Stimulated activated CD4-positive, alpha-beta T cell treated with anti-CD3 and anti-CD28 coated beads, Interleukin-15, amount 100 ng/mL, for 24 hours (primary cell): ENCODE data around the gene CCSAP.
"Not testable (repeated sequence)": the region's sequence is repeated elsewhere in the genome, so short reads cannot be mapped to it uniquely, and the experiment has no call there.

Experiments
- DNase-seq: peaks from one replicate; pipeline ENCODE4 v3.0.0-alpha.2; 2020

The CCSAP gene, protein sequence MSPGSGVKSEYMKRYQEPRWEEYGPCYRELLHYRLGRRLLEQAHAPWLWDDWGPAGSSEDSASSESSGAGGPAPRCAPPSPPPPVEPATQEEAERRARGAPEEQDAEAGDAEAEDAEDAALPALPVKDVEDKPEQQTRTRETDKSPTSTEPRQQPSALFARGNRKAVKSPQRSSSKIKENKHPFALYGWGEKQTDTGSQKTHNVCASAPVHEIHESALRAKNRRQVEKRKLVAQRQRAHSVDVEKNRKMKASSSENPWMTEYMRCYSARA

DNA sequence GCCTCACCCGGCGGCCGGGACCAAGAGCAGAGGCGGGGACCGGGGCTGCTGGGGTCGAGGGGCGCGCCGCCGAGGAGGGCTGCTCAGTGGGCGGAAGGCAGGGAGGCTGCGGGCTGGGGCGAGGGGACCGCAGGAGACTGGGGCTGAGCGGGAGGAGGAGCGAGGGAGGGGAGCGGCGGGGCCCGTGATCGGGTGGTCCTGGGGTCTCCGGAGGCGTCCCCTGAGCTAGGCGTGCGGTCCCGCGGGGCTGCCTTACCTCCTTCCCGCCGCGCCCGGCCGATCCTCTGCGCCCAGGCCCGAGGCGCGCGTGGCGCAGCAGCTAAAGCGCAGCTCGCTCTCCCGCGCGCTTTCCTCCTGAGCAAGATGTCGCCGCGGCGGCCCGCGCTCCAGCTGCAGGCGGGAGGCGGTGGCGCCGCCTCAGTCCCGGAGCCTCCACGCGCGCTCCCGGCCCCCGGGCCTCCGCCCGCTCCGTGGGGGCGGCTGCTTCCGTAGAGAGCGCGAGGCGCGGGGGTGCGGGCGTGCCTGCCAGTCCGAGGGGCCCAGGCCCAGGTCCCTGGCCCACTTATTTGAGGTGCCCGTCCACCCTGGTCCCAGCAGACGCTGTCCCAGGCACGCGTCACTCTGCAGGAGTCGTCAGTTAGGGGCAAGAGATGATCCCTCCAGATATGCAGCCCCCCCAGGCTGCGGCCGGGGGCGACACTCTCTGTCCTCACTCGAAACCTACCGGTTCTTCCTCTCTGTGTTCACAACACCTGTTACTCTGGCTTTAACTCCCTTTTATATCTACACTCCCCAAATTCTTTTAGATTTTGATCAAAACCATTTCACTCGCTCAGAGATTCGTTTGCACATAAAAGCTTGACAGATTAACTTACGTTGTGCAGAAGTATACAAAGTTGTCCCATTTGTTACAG, at the start of gene CCSAP:
Gene CCSAP (minus strand): TSS at position 392 of the 914 bp plus-strand sequence. CDS start 582 bp downstream, outside the sequence.
- peak; percentile 60 for DNase-seq

DNA sequence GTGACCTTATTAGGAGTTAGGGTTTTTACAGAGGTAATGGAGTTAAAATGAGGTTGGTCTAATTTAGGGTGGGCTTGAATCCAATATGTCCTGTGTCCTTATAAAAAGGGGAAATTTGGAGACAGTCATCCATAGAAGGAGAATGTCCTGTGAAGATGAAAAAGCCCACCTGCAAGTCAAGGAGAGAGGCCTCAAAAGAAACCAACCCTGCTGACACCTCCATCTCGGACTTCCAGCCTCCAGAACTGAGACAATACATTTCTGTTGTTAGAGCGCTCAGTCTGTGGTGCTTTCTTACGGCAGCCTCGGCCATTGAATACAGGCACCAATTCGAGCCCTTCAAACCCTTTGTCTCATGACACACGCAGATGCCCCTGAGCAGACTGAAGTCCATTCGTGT, 47.3 kb upstream of the CCSAP start:
- no peak for DNase-seq

DNA sequence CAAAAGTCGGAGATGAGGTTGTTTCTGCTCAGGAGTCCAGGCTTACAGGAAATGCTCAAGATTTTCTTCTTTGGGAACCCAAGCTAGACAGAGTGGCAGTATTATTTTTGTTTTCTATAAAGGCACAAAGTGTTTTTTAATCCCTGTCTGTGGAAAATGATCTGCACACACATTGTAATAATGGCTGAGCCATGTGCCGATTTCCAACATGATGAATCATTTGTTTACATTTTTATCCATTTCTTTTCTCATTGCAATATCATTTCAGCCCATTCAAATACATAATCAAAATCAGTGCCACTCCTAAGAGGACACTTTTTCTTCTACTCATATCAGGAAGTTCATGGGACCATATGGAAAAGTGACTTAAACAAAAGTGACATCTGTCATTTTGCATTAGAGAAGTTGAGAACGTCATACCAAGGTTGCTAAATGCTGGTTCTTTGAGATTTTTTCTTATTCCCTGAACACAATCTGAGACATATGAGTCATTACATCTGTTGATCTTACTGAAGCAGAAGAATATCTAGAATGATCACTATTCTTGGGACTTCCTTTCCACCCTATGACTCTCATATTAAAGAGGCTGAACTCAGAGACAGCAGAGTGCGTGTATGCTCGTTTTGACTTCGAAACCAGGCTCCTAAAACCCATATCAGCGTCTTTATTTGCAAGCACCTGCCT, 46.2 kb upstream of the CCSAP start:
- DNase-seq, result no peak

DNA sequence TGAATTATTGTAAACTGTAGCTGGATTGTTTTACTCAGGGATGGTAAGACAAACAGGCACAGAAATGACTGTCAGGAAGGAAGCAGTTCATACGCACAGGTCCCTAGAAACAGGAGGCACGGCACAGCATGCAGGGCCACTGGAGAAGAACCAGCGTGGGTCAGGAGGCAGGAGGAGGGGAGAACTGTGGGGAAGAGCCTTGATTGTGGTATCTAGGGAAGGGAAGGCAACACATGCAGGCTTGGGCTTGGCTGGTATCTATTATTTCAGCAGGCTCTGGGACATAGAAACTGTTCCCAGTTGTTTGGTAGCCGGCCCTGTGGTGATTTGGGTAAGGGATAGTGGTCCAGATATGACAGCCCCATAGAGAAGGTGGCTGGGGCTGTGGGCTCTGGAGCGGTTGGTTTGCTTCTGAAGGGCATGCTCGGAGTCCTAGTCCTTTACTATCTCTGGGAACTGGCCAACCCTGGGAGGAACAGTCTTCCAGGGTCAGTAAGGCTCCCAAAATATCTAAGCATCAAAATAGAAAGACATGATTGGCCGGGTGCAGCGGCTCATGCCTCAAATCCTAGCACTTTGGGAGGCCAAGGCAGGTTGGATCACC, 43.1 kb upstream of the CCSAP start:
- no peak for DNase-seq

DNA sequence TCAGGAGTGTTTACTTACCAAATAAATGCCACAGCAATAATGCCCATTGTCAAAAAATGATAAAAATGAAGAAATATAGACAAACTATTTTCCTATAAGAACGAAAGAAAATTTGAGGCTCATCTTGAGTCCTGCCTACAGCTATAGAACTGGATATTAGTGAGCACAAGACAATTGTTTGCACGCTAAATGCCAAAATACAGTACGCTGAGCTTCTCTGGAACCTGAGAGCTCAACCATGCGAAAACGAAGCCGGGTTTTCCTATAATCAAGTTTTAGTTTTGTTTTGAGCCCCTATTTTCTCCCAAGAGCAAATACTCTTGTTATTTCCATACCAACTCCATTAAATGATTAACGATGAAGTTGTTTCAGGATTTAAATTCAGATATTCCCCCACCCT, 42.0 kb upstream of the CCSAP start:
- no peak for DNase-seq

DNA sequence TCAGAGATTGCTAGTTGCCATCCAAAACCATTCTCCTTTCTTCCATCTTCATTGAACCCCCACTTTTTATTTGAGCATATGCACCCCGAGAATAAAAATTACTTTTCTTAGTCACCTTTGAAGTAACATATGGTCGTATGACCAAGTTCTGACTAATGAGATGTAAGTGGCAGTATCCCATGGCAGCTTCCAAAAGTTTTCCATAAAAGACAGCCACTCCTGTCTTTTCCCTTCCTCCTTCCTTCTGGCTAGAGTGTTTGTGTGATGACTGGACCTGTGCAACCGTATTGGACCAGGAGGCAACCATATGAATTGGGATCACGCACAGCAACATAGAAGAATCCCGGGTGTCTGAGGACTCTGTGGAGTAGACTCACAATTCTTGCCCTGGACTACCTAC, 41.1 kb upstream of the CCSAP start:
- no peak for DNase-seq

DNA sequence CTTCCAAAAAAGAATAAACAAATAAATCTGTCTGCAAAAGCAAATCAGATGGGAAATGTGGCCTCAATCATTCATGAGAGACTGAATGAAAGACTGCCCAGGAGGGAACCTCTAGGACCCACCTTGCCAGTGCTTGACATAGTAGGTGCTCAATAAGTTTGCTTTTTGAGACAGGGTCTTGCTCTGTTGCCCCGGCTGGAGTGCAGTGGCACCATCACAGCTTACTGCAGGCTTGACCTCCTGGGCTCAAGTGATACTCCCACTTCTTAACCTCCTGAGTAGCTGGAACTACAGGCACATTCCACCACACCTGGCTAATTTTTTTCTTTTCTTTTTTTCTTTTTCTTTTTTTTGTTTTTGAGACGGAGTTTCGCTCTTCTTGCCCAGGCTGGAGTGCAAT, 40.3 kb upstream of the CCSAP start:
- no peak for DNase-seq

DNA sequence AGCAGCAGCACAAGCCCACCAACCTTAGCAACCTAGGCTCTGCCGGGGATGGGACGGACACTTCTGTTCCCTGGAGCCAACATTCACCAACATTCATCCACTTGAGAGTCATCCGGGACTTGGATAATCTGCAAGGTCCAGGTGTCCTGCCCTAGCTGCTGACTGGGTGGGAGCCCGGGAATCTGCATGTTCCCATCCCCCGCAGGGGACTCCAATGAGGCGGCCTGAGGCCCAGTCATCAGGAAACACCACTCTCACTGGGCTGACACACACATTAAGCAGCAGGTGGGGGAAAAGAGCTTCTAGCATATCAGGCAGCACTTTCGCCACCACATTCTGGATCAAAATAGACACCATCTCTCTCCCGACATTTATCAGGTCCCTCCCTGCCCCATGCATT, 38.4 kb upstream of the CCSAP start:
- DNase-seq, result no peak

DNA sequence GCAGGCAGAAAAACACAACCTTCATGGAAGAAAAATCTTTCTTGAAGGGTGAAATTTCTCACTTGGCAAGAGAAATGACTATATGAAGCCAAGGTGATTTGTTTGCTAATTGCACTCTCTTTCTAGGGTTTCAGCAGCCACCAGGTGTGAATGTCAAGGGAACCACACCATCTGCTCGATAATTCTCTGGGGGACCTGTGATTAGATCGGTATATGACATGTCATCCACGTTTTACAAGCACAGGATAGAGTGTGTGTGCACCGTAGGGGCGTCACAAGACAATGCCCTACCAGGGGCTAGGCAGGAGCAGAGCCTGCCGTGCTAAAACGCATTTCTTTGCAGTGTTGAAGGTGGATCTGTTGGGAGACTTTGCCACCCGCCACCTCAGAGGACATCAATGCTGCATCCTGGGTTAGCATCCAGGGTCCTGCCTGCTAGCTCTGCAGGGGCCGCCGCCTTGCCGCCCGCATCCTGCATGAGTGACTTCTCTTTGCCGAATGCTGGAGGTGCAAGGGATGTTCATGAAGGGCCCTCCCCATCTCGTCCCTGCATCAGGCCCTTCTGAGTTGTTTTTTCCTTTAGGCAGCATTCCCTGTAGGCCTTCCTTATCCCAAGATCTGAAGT, 37.8 kb upstream of the CCSAP start:
- DNase-seq, result no peak

DNA sequence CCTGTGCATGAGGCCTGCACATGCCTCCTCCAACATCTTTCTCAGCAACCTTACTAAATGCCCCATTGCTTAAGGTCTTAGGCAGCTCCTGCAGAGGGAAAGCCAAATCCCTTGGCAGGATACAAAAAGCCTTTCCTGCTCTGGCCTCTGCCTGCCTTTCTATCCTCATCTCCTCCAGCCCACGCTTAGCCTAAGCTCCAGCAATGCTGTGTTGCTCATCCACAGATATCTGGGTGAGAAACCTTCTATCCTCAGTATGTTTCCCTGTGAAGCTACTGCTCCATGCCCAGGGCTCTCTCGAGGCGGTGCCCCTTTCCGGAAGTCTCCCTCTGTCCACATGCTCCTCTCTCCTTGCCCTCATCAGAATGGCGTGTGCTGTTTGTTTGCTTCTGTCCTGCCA, 37.0 kb upstream of the CCSAP start:
- DNase-seq, result no peak

DNA sequence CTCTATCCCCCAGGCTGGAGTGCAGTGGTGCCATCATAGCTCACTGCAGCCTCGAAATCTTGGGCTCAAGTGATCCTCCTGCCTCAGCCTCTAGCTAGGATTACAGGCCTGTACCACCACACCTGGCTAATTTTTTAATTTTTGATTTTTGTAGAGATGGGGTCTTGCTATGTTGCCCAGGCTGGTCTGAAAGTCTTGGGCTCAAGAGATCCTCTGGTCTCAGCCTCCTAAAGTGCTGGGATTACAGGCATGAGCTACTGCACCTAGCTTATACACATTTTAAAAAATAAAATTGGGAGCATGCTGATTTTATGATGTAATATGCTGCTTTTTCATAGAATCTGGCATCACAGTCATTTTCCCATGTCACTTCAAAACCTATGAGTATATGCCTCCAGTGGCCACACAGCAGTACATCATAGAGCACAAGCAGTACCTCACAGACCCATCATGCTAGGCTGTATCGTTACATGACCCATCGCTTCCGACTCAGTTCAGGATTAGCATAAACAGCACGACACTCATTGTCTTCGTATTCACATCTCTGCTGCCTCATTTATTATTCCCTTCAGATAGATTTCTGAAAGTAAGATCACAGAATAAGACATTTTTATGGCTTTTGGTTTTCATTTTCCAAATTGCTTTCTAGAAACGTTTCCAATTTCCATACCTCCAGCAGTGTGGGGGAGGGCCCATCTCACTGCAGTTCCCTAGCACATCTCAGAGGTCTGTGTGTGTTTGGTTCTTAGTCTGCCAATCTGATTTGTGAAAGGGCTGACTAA, 35.9 kb upstream of the CCSAP start:
- no peak for DNase-seq

DNA sequence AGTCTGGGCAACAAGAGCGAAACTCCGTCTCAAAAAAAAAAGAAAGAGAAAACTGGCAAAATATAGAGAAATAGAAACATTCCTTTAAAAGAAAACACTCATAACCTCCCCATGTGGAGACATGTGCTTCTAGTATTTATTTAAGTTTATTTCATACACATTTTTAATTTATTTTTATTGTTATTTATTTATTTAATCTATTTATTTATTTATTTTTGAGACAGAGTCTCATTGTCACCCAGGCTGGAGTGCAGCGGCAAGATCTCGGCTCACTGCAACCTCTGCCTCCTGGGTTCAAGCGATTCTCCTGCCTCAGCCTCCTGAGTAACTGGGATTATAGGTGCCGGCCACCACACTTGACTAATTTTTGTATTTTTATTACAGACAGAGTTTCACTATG, 35.2 kb upstream of the CCSAP start:
- DNase-seq, result not testable (repeated sequence)

DNA sequence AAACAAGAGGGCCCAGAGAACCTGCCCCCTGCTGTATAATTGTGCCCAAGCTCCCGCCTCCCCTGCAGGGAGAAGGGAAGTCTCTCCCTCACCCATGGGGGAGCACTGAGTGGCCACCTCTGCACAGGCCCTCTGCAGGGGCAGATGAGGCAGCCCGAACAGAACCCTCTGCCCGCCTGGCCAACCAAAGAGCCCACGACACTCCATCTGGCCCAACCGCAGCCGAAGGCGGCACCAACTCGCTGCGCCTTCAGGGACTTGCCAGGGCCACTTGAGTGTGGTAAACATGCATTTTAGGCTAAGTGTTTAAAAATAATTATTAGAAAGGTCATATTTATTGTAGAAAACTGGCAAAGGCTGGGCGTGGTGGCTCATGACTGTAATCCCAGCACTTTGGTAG, 34.6 kb upstream of the CCSAP start:
- DNase-seq, result no peak

DNA sequence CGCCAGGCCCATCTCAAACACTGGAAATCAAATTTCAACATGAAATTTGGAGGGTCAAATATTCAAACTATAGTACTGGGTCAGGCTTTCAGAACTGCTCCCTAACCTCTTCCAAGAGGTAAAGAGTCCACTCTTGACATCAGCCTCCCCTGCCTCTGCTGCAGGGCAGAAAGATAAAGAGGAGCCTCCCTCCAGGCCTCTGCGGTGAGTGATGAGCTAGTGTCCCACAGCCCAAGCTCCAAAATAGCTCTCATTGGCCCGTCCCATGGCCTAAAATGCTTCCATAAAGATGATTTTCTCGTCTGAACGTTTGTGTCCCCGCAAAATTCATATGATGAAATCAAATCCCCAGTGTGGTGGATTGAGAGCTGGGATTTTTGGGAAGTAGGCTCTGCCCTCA, 33.7 kb upstream of the CCSAP start:
- DNase-seq, result no peak

DNA sequence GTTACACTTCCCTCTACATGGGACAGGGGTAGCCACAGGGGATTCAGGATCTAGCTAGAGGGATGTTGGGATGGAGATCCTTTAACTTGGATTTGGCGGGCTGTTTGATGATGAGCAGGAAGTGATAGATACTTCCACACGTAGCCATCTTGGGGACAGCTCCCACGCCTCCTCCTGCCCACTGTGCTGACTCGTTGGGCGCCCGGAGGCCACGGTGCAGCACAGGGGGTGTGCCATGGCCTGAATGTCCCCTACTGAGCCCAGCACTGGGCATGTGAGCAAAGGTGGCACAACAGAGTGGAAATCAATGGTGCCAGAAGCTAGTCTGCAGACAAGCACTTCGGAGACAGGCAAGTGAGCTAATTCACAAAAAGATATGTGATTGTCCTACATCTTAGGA, 31.6 kb upstream of the CCSAP start:
- no peak for DNase-seq

DNA sequence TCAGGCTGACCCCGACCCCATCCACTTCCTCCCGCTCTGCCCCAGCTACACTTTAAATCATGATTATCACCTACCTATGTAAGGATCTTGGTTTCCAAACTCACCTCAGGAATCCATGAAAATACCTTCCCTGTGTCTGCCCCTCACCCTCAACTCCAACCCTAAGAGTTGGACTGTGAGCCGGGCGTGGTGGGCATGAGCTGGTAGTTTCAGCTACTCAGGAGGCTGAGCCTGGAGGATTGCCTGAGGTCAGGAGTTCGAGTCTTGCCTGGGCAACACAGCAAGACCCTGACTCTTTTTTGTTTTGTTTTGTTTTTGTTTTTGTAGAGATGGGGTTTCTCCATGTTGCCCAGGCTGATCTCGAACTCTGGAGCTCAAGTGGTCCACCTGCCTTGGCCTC, 30.5 kb upstream of the CCSAP start:
- DNase-seq, result no peak

DNA sequence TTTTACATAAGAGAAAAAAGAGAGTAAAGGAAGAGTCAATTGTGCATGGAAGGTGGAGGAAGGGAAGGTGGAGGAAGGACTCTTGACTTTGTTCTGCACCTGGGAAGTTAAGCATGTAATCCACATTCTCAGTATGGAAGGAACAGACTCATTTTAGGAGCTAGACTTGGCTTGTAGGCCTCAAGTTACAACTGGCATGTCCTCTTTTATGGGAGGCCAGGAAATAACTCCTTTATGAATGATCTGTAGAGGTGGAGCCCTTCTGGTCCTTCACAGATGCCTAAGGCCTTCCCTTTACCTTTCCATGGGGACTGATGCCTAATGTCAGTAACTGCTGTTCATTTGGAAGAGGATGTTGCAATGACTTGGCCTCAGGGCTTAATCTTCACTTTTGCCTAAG, 29.4 kb upstream of the CCSAP start:
- DNase-seq, result no peak

DNA sequence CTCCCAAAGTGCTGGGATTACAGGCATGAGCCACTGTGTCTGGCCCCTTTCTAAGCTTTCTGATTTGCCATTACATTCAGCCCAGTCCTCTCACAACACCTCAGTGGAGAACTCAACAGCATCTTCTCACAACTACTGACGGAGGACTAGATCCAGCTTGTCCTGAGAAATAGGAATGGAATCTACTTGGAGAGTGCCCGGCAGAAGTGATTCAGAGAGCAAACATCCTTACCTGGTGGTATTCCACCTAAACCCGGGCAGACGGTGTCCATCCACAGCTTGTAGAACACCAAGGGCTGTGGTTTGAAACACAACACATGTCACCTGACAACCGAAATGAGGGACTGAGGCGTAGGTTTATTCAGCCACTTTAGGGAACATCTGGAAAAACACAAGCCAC, 28.8 kb upstream of the CCSAP start:
- no peak for DNase-seq

DNA sequence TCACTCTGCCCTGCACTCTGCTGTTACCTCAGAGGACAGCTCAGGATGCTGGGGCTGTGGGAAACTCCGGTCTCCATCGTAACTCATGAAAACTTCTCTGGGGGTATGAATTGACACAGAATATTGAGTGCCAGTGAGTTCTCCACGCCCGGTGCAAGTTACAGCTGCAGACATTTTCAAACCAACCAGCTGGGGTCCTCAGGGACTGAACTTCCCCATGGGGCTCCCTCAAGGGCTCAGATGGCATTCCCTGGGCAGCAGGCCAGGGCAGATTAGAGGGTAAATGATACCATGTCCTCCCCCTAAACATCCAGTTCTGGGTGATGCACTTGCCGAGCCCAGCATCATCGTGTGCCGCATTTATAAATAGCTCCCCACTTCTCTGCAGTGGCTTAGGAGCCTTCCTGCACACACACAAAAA, 27.8 kb upstream of the CCSAP start:
- no peak for DNase-seq

DNA sequence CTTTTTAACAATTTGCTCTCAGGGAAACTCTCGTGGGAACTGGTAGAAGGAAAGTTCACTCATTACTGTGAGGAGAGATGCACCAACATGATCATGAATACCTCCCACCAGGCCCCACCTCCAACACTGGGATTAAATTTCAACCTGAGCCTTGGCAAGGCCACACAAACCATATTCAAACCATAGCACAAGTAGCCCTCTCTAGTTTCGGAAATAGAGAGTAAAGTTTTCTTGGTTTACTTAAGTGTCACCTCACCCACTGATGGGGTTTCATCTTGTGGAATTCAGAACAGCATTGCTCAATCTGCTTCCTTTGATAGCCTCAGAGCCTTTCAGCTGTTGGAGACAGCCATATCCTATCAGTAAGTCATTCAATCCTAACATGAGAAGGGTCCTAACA, 25.5 kb upstream of the CCSAP start:
- no peak for DNase-seq

DNA sequence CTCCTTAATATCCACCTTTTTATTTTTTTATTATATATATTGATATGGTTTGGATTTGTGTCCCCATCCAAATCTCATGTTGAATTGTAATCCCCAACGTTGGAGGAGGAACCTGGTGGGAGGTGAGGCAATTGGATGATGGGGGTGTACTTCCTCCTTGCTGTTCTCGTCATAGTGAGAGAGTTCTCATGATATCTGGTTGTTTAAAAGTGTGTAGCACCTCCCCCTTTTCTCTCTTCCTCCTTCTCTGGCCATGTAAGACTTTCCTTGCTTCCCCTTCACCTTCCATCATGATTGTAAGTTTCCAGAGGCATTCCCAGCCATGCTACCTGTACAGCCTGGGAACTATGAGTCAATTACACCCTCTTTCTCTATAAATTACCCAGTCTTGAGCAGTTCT, 22.7 kb upstream of the CCSAP start:
- no peak for DNase-seq
